LoVo (cell line): ENCODE results near the gene RHOBTB1.
"Not testable (repeated sequence)": the region's sequence is repeated elsewhere in the genome, so short reads cannot be mapped to it uniquely, and the experiment has no call there.

Source experiments
- DNase-seq: peaks from one replicate; pipeline ENCODE4 v3.0.0-alpha.2; 2016; ENCODE audit warnings: low spot score

Gene RHOBTB1

GRCh38 chr10:60906825-60907224 is 37.2 kb downstream of the RHOBTB1 start:
- not testable (repeated sequence) for DNase-seq

GRCh38 chr10:60906411-60906810 is 37.6 kb downstream of the RHOBTB1 start:
- DNase-seq = no peak

GRCh38 chr10:60905580-60905979 is 38.4 kb downstream of the RHOBTB1 start:
- no peak for DNase-seq

DNA sequence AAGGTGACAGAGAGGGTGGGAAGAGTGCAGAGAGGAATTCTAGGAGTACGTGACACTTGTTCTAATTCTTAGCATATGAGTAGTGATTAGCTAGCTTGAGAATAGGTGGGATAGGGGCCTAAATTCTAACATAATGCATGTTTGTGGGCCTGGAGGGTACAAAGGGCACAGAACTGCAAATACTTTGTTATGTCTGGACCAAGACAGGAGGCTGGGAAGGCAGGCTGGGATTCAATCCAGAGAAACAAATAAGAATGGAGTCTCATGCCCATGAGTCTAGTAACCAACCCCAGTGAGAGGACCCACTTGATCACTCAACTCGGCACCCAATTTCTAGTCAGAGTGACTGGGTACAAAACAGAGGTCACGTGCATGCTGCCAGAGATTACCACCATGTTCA is 40.9 kb downstream of the RHOBTB1 start:
- no peak for DNase-seq

DNA sequence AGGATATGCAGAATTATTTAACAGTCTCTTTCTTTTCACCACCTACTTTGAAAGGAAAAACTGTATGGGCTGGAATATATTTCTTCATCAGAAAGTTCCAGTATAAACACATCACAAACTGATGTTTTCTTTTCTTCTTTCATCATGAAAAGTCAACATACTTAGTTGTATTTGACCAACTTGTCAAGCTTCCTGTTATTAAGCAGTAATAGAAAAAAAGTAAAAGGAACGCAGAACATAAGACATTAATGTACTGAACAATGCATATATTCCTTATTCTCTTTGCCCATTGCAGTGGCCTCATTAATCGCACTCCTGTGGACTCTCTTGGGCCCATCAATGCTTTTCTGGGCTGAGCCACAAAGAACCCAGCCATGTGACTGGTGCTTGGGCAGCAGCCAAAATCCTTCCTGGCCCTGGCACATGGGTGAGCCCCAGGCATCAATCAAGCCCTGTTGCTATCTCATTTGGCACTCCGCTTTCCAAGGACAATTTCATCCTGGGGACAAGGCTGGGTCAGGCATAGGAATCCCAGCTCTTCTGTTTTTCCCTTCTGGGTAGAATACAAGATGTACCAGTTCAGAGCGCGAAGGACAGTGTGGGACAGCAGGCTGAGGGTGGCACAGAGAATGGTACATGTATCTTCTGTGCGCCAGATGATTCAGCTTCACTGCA is 42.3 kb downstream of the RHOBTB1 start:
- DNase-seq = no peak

DNA sequence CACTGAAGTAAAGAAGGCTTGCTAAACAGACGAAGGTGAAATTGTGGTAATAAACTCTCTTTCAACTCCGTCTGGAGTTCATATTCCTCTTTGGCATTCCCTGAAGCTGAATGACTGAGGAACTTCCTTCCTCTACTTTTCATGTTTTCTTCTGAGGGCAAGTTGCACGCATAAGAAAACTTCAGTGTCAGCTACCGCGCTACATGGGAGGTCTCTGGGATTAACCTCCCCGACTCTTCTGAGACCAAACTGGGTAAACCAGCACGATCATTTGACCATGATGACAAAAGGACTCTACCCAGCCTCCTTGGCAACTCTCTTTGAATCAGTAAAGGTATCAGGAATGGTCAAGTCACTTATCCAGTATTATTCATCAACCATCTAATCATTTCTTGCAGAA is 44.7 kb downstream of the RHOBTB1 start:
- DNase-seq = no peak

DNA sequence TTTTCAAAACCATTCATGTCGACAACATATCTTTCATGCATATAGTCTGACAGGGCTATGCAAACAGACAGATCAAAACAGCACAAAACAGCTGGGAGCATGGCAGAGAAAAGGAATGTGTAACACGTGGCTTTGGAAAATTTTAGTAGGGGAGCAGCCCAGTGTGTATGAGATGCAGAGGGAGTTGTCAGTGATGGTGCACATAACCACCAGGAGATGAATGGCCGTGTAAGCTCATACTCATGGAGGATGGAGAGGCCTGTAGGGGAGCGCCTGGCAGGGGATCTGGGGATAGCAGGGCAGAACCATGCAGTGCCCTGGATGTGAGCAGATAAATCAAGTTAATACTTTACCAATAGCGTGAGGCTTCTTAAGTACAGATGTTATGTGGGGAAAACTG is 45.7 kb downstream of the RHOBTB1 start:
- DNase-seq = no peak

GRCh38 chr10:60896810-60897209 is 47.2 kb downstream of the RHOBTB1 start:
- no peak for DNase-seq

DNA sequence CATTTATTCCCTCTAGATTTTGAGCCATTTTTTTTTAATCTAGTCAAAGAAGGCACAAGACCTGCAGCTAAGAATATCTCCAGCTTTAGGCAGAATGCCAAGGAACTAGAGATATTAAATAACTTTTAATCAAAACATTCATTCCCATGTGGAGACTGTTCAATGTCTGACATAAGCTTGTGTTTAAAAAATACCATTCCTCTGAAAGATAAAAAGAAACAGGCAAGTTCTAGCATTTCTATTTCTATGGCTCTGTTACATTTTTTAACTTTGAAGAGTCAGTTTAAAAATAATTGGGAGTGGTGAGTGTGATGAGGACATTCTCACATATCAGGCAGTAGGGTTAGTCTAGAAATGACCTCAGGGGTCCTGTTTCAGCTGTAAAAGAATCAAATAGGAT is 48.0 kb downstream of the RHOBTB1 start:
- no peak for DNase-seq

- DNase-seq = no peak
Observed at GRCh38 chr10:60894786-60895185, 49.2 kb downstream of the RHOBTB1 start.

GRCh38 chr10:60893231-60893630 is 50.8 kb downstream of the RHOBTB1 start:
- no peak for DNase-seq

- DNase-seq = no peak
Observed at GRCh38 chr10:60892571-60892970, 51.4 kb downstream of the RHOBTB1 start.

- no peak for DNase-seq
Observed at GRCh38 chr10:60890811-60891210, 53.2 kb downstream of the RHOBTB1 start.

DNA sequence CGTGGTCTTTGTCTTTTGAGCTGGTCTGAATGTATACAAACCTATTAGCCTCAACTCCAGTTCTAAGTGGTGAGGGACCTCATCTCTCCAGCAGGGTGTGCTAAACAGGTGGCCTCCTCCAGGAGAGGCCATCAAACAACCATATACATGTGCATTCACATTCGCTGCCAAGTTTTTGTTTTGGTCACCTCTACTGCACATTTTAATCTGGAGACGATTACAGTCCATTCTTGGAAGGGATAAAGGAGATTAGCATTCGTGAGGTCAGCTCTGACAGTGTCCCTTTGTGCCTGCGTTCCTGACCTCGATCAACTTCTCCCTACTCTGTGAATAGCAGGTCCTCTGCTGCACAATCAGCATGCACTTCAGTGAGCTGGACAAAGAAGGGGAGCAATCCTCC is 60.8 kb downstream of the RHOBTB1 start:
- DNase-seq = no peak

GRCh38 chr10:60878224-60878623 is 65.8 kb downstream of the RHOBTB1 start:
- no peak for DNase-seq

DNA sequence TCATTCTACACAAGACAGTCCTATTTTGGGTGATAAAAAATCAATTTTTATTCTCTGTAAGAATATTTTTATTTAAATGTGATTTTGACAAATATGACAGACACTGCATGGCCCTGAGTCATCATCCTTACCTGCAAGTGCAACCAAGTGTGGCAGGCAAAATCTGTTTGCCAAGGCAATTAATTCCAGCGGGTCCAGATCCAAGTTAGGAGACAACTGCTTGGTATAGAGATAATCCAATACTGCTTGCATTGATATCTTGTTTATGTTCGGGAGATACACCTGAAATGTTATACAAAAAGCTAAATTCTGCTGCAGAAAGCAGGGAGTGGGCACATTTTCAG is 66.2 kb downstream of the RHOBTB1 start:
- no peak for DNase-seq

GRCh38 chr10:60877061-60877776 is 66.8 kb downstream of the RHOBTB1 start:
- no peak for DNase-seq

DNA sequence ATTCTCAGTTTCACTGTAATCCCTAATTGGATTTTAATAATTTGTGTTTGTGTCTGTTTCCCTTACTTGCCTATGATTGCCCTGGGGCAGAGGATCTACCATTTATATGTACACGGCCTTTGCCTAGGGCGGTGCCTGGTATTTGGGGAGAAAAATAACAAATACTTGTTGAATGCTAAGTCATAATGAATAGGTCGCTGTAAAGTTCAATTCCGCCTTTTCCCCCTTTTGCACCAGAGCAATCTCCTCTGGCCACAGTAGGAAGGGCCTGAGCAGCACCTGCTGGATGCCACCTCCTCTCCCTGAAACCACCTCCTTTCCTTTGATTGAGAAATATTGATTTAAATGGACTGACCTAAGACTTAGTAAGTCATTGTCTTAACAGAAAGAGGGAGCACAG is 70.2 kb downstream of the RHOBTB1 start:
- DNase-seq = no peak

GRCh38 chr10:60872451-60872850 is 71.5 kb downstream of the RHOBTB1 start:
- DNase-seq = no peak

GRCh38 chr10:60871215-60871614 is 72.8 kb downstream of the RHOBTB1 start:
- no peak for DNase-seq

DNA sequence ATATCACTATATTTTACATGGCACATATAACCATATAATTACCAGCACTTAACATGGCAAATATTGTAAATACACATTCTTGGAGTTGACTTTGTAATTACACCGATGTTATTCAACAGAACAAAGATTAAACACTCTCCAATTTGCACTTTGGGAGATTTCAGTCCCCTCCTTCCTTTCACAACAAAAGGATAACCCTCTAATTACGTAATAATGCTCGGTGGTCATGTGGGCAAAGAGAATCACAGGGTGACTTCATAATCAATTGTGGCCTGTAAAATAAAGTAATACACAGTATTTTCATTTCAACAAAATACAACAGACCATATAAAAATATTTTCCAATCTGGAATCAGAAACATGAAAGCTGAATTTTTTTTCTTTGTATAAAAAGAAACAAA is 73.2 kb downstream of the RHOBTB1 start:
- DNase-seq = no peak

DNA sequence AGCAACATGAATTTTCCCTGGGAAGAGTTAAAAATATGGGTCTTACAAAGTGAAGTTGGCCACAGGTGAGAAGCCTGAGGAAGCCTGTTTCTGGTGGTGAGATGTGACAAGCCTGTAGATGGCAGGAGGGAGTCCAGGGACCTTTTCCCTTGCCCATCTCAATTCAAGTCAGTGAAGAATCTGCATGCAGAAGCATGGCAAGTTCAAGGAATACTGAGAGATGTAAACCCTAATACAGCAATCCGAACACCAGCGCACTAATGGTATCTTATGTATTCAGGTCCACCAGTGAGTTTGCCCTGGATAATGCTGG is 73.6 kb downstream of the RHOBTB1 start:
- no peak for DNase-seq

GRCh38 chr10:60869652-60870415 is 74.2 kb downstream of the RHOBTB1 start:
- DNase-seq = no peak
